Liver (tissue), 10 donors: ENCODE results near the gene RAE1. TPM values are rescaled to one million over a fixed set of nuclear protein-coding genes. Genes with fewer than 3 reads are reported as not detected.
A peak's percentile ranks its signal among the peaks of the same experiment; 100 is the strongest.

Experiments
- DNase-seq: peaks from one replicate; pipeline ENCODE4 v3.0.0-alpha.2; 2017; ENCODE audit warnings: low spot score
- H3K27ac ChIP-seq, 2 donors: one replicate each; pipeline ENCODE4 v1.7.0; 2013; ENCODE audit warnings: inconsistent platforms in 2 of 2, low read length in 2 of 2, control low read depth in 1 of 2, low read depth in 1 of 2, mild to moderate bottlenecking in 1 of 2
- H3K27me3 ChIP-seq, 4 donors: one replicate each; pipeline versions ENCODE4 v1.6.1 to v1.7.0; 2013; ENCODE audit warnings: low read length in 3 of 4, inconsistent platforms in 1 of 4, mild to moderate bottlenecking in 1 of 4, moderate library complexity in 1 of 4; ENCODE audit not compliant: control insufficient read depth in 4 of 4, insufficient read depth in 4 of 4
- H3K36me3 ChIP-seq, 4 donors: one replicate each; pipeline versions ENCODE4 v1.6.1 to v1.7.0; 2013; ENCODE audit warnings: low read length in 3 of 4, mild to moderate bottlenecking in 3 of 4, low read depth in 1 of 4, moderate library complexity in 1 of 4; ENCODE audit not compliant: control insufficient read depth in 4 of 4, insufficient read depth in 3 of 4
- H3K4me1 ChIP-seq, 4 donors: one replicate each; pipeline versions ENCODE4 v1.6.1 to v1.7.0; 2013; ENCODE audit warnings: low read length in 3 of 4, mild to moderate bottlenecking in 3 of 4, moderate library complexity in 1 of 4; ENCODE audit not compliant: control insufficient read depth in 4 of 4, insufficient read depth in 4 of 4
- H3K4me3 ChIP-seq, 3 donors: one replicate each; pipeline versions ENCODE4 v1.6.1 to v1.7.0; 2013; ENCODE audit warnings: low read length in 3 of 3, control low read depth in 1 of 3, low read depth in 1 of 3, mild to moderate bottlenecking in 1 of 3
- H3K9ac ChIP-seq, 2 donors: one replicate each; pipeline ENCODE4 v1.7.0; 2013; ENCODE audit warnings: low read length in 2 of 2, mild to moderate bottlenecking in 2 of 2, moderate library complexity in 2 of 2, control low read depth in 1 of 2, low read depth in 1 of 2
- H3K9me3 ChIP-seq, 4 donors: one replicate each; pipeline versions ENCODE4 v1.6.1 to v1.7.0; 2013; ENCODE audit warnings: low read length in 3 of 4; ENCODE audit not compliant: control insufficient read depth in 4 of 4
- ATF3 ChIP-seq: IDR thresholded peaks from 2 replicates; pipeline ENCODE4 v1.6.1; 2016; ENCODE audit warnings: antibody characterized with exemption
- CTCF ChIP-seq: fragments of 150-350 bp; IDR thresholded peaks from 2 replicates; pipeline ENCODE4 v1.5.1; 2017; ENCODE audit warnings: improper control_type of control experiment, low read depth, low read length; ENCODE audit not compliant: missing input control
- EGR1 ChIP-seq, 2 donors: IDR thresholded peaks; 2 replicates each; pipeline ENCODE4 v1.6.1; 2016 to 2018; ENCODE audit warnings: antibody characterized with exemption in 2 of 2, low read depth in 2 of 2
- FOXA1 ChIP-seq: IDR thresholded peaks from 2 replicates; pipeline ENCODE4 v1.6.1; 2016; ENCODE audit warnings: antibody characterized with exemption
- FOXA2 ChIP-seq: IDR thresholded peaks from 2 replicates; pipeline ENCODE4 v1.6.1; 2016; ENCODE audit warnings: antibody characterized with exemption
- GABPA ChIP-seq, 2 donors: IDR thresholded peaks in 1 of 2; conservative IDR thresholded peaks in 1 of 2; 2 replicates each; pipeline ENCODE4 v1.6.1; 2016; ENCODE audit warnings: antibody characterized with exemption in 2 of 2, mild to moderate bottlenecking in 1 of 2, moderate library complexity in 1 of 2
- HNF4A ChIP-seq, 2 donors: conservative IDR thresholded peaks; 2 replicates each; pipeline ENCODE4 v1.6.1; 2016; ENCODE audit warnings: antibody characterized with exemption in 2 of 2, mild to moderate bottlenecking in 2 of 2
- HNF4G ChIP-seq: IDR thresholded peaks from 2 replicates; pipeline ENCODE4 v1.6.1; 2016; ENCODE audit warnings: antibody characterized with exemption
- JUND ChIP-seq, 2 donors: IDR thresholded peaks; 2 replicates each; pipeline ENCODE4 v1.6.1; 2016; ENCODE audit warnings: antibody characterized with exemption in 2 of 2
- MAX ChIP-seq: IDR thresholded peaks from 2 replicates; pipeline ENCODE4 v1.6.1; 2016; ENCODE audit warnings: antibody characterized with exemption
- NR2F2 ChIP-seq: IDR thresholded peaks from 2 replicates; pipeline ENCODE4 v1.6.1; 2016; ENCODE audit warnings: antibody characterized with exemption
- RAD21 ChIP-seq, 2 donors: IDR thresholded peaks; 2 replicates each; pipeline ENCODE4 v1.6.1; 2016; ENCODE audit warnings: antibody characterized with exemption in 2 of 2, mild to moderate bottlenecking in 2 of 2
- REST ChIP-seq: IDR thresholded peaks from 2 replicates; pipeline ENCODE4 v1.6.1; 2016; ENCODE audit warnings: antibody characterized with exemption, mild to moderate bottlenecking
- RXRA ChIP-seq, 2 donors: IDR thresholded peaks; 2 replicates each; pipeline ENCODE4 v1.6.1; 2017 to 2018; ENCODE audit warnings: antibody characterized with exemption in 2 of 2, mild to moderate bottlenecking in 1 of 2
- SP1 ChIP-seq: IDR thresholded peaks from 2 replicates; pipeline ENCODE4 v1.6.1; 2018; ENCODE audit warnings: antibody characterized with exemption, mild to moderate bottlenecking
- TAF1 ChIP-seq: conservative IDR thresholded peaks from 2 replicates; pipeline ENCODE4 v1.6.1; 2016; ENCODE audit warnings: antibody characterized with exemption, mild to moderate bottlenecking
- YY1 ChIP-seq: IDR thresholded peaks from 2 replicates; pipeline ENCODE4 v1.6.1; 2016; ENCODE audit warnings: antibody characterized with exemption, mild to moderate bottlenecking
- ZBTB33 ChIP-seq: IDR thresholded peaks from 2 replicates; pipeline ENCODE4 v1.6.1; 2016; ENCODE audit warnings: antibody characterized with exemption
- WGBS: extraction: QIAGEN DNeasy Blood & Tissue Kit; methylation state at CpG from one replicate; pipeline ENCODE4 v1.1.7; 2013; 5-methylcytosine and 5-hydroxymethylcytosine counted together
- polyA plus RNA-seq, 2 donors: library from polyadenylated mRNA; stranded (reverse) in 1 of 2; unstranded in 1 of 2; fragments of 200-250 nt in 1 of 2; fragments of >200 nt in 1 of 2; fragmentation: Nextera tagmentation in 1 of 2; extraction: Ambion mirVana in 1 of 2; gene quantifications; one replicate each; pipeline versions ENCODE4 v1.2.1 to v1.2.3, GENCODE V29; 2013 to 2015
- small RNA-seq: library from RNA; depleted of rRNA; stranded (forward); fragments of <200 nt; gene quantifications from one replicate; pipeline ENCODE3, GENCODE V24; 2014
- total RNA-seq, 2 donors: library from RNA; depleted of rRNA; stranded (reverse); fragments of >200 nt; gene quantifications; one replicate each; pipeline ENCODE4 v1.2.3, GENCODE V29; 2014
- donor health status: healthy.
- donor health status: healthy.
- donor health status: healthy.
- donor health status: healthy.
- donor health status: healthy.

Gene RAE1
- total and polyA plus RNA-seq, 4 donors: 10.0 to 15.5 (median 13.5) TPM

GRCh38 chr20:57426831-57427230 is 75.8 kb downstream of the RAE1 start (continued):
- TF ChIP-seq HNF4G: no peak

- WGBS: 36% methylated on average over 21 of the region's 21 CpGs
- peak; percentile 79 for TF ChIP-seq NR2F2
- TF ChIP-seq FOXA1: peak; percentile 42
- TF ChIP-seq SP1: peak; percentile 98
- peak; percentile 14 for TF ChIP-seq CTCF
- peak; percentile 93 for TF ChIP-seq MAX
- TF ChIP-seq ZBTB33: no peak
- peak; percentile 86 to 97 for TF ChIP-seq RXRA (IDR thresholded peaks at IDR 0.05)
- peak; percentile 43 for TF ChIP-seq ATF3
- TF ChIP-seq HNF4G: peak; percentile 83
- peak; percentile 55 to 66 for TF ChIP-seq RAD21 (IDR thresholded peaks at IDR 0.05)
- peak; percentile 98 for TF ChIP-seq HNF4A (conservative IDR thresholded peaks at IDR 0.05)
- peak; percentile 82 for TF ChIP-seq REST
- peak in 1 of 2 donors; percentile 52 for TF ChIP-seq GABPA (IDR thresholded peaks at IDR 0.05 in 1 of 2, conservative IDR thresholded peaks at IDR 0.05 in 1 of 2)
- peak in 1 of 2 donors; percentile 62 for TF ChIP-seq EGR1 (IDR thresholded peaks at IDR 0.05; ENCODE audit: low read depth in 2 of 2)
- TF ChIP-seq JUND (IDR thresholded peaks at IDR 0.05): peak; percentile 89 to 95
- peak; percentile 53 for TF ChIP-seq TAF1
- peak; percentile 8 for TF ChIP-seq FOXA2
- peak; percentile 78 for TF ChIP-seq YY1
- no peaks in the 10 kb centered on the region for H3K36me3 ChIP-seq
- H3K4me1 ChIP-seq: peaks cover 4 to 33% (median 12%) of the 10 kb centered on the region in 4 donors
- H3K9me3 ChIP-seq: no peaks in the 10 kb centered on the region
- H3K27ac ChIP-seq: peak overlapping the region; percentile 85 to 94
- no peak overlapping the region for H3K4me3 ChIP-seq
- H3K9ac ChIP-seq: peak overlapping the region; percentile 35 to 73
- H3K27me3 ChIP-seq: no peaks in the 10 kb centered on the region
- no peak for DNase-seq
Observed at GRCh38 chr20:57428324-57429158, 77.5 kb downstream of the RAE1 start.

Small RNAs within 50 kb of the gene (small RNA-seq; reads per million reads assigned to genes)
- gene MIR4325 (not detected), gene RF00019 (not detected), gene RPL39P39 (not detected)

Other genes with a start within 250 kb of the RAE1 start
- not detected for gene BMP7, start 84.6 kb upstream of the RAE1 start, total RNA-seq
- gene BMP7, start 84.6 kb upstream of the RAE1 start, polyA plus RNA-seq: not detected
- gene SPO11, start 21.5 kb upstream of the RAE1 start, total RNA-seq: not detected
- not detected for gene SPO11, start 21.5 kb upstream of the RAE1 start, polyA plus RNA-seq
- gene RBM38, start 40.1 kb downstream of the RAE1 start, total RNA-seq: 100 to 1,000 TPM in 1 of 2 donors, 1 to 10 TPM in 1; 4.4 to 258 TPM
- 1 to 10 TPM; 1.4 to 7.7 TPM for gene RBM38, start 40.1 kb downstream of the RAE1 start, polyA plus RNA-seq
- gene CTCFL, start 173.9 kb downstream of the RAE1 start, total RNA-seq: under 1 TPM; 0.05 to 0.08 TPM
- gene CTCFL, start 173.9 kb downstream of the RAE1 start, polyA plus RNA-seq: under 1 TPM in 1 of 2 donors, not detected in 1; 0.08 TPM
- 100 to 1,000 TPM in 1 of 2 donors, 1 to 10 TPM in 1; 8.9 to 532 TPM for gene PCK1, start 209.9 kb downstream of the RAE1 start, total RNA-seq
- gene PCK1, start 209.9 kb downstream of the RAE1 start, polyA plus RNA-seq: 100 to 1,000 TPM; 265 to 363 TPM